ENCODE results near the gene SLC66A1.

DNA sequence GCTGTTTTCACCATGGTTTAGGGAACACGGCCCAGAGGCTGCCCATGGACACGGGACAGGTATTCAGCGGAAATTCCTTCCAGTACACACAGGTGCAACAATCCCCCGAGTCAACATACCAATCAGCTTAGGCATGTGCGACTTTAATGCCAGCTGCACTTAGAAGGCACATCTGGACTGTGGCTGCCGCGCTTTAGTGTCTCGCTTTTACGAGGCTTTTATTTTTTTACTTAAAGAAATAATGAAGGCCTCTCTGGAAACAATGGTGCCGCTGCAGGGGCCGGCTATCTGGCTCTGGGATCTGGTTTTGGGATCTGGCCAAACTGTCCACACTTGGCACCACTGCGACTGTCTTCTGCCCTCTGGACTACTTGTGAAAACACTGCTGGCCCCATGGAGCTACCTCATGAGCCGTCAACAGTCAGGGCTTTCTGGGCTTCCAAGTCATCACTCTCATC, 55.5 kb downstream of the SLC66A1 start:
- no peak for TF ChIP-seq POLR2A (IDR thresholded peaks at IDR 0.05; ENCODE audit: low read depth)
- TF ChIP-seq CTCF (IDR thresholded peaks at IDR 0.05), result no peak
